ENCODE results near the gene PLOD3. TPM values are rescaled to one million over a fixed set of nuclear protein-coding genes. Genes with fewer than 3 reads are reported as not detected.

Gene PLOD3
- total RNA-seq, 1 experiment from 2014 or later, result 108 TPM

GRCh38 chr7:101198476-101198875 is 18.9 kb downstream of the PLOD3 start:
- DNase-seq, result no peak
- no TSS peak for BruUV-seq (replicated peaks)
- Mint-ChIP-seq H3K4me1 (ENCODE audit: low read depth, unreplicated experiment) (no peaks in the 10 kb centered on the region), H3K36me3 (ENCODE audit: insufficient read depth, unreplicated experiment) (no peaks in the 10 kb centered on the region), H3K27ac (ENCODE audit: unreplicated experiment) (no peak overlapping the region), H3K4me3 (ENCODE audit: low read depth, unreplicated experiment) (no peak overlapping the region), H3K27me3 (ENCODE audit: unreplicated experiment) (peaks cover 29% of the 10 kb centered on the region), H3K9me3 (ENCODE audit: low read depth, unreplicated experiment) (no peaks in the 10 kb centered on the region)
- TF ChIP-seq CTCF (IDR thresholded peaks at IDR 0.05; ENCODE audit: unreplicated experiment), result no peak
- CTCF ChIA-PET, result no interaction called here
- intact Hi-C loops (cut with micrococcal nuclease; ENCODE audit: unreplicated experiment), result no loop called here

GRCh38 chr7:101197991-101198390 is 19.4 kb downstream of the PLOD3 start:
- H3K4me1 Mint-ChIP-seq (ENCODE audit: low read depth, unreplicated experiment), result no peaks in the 10 kb centered on the region
- no TSS peak for BruUV-seq (replicated peaks)
- no peak overlapping the region for H3K4me3 Mint-ChIP-seq (ENCODE audit: low read depth, unreplicated experiment)
- peaks cover 25% of the 10 kb centered on the region for H3K27me3 Mint-ChIP-seq (ENCODE audit: unreplicated experiment)
- H3K36me3 Mint-ChIP-seq (ENCODE audit: insufficient read depth, unreplicated experiment), result no peaks in the 10 kb centered on the region
- H3K27ac Mint-ChIP-seq (ENCODE audit: unreplicated experiment), result no peak overlapping the region
- DNase-seq, result no peak
- CTCF ChIA-PET, result no interaction called here
- H3K9me3 Mint-ChIP-seq (ENCODE audit: low read depth, unreplicated experiment), result no peaks in the 10 kb centered on the region
- no peak for TF ChIP-seq CTCF (IDR thresholded peaks at IDR 0.05; ENCODE audit: unreplicated experiment)
- intact Hi-C loops (cut with micrococcal nuclease; ENCODE audit: unreplicated experiment), result no loop called here

- no peak for TF ChIP-seq CTCF (IDR thresholded peaks at IDR 0.05; ENCODE audit: unreplicated experiment)
- H3K4me1 Mint-ChIP-seq (ENCODE audit: low read depth, unreplicated experiment), result no peaks in the 10 kb centered on the region
- H3K36me3 Mint-ChIP-seq (ENCODE audit: insufficient read depth, unreplicated experiment), result no peaks in the 10 kb centered on the region
- no peak for DNase-seq
- intact Hi-C loops (cut with micrococcal nuclease; ENCODE audit: unreplicated experiment), result no loop called here
- no peak overlapping the region for H3K4me3 Mint-ChIP-seq (ENCODE audit: low read depth, unreplicated experiment)
- no peaks in the 10 kb centered on the region for H3K9me3 Mint-ChIP-seq (ENCODE audit: low read depth, unreplicated experiment)
- CTCF ChIA-PET, result no interaction called here
- H3K27me3 Mint-ChIP-seq (ENCODE audit: unreplicated experiment), result peaks cover 10% of the 10 kb centered on the region
- no TSS peak for BruUV-seq (replicated peaks)
- H3K27ac Mint-ChIP-seq (ENCODE audit: unreplicated experiment), result no peak overlapping the region
Measured at GRCh38 chr7:101195884-101196283, 21.5 kb downstream of the PLOD3 start.

GRCh38 chr7:101189109-101189508 is 28.3 kb downstream of the PLOD3 start:
- Mint-ChIP-seq H3K36me3 (ENCODE audit: insufficient read depth, unreplicated experiment) (no peaks in the 10 kb centered on the region), H3K27ac (ENCODE audit: unreplicated experiment) (no peak overlapping the region), H3K4me3 (ENCODE audit: low read depth, unreplicated experiment) (no peak overlapping the region), H3K4me1 (ENCODE audit: low read depth, unreplicated experiment) (no peaks in the 10 kb centered on the region), H3K27me3 (ENCODE audit: unreplicated experiment) (peaks cover 7% of the 10 kb centered on the region), H3K9me3 (ENCODE audit: low read depth, unreplicated experiment) (no peaks in the 10 kb centered on the region)
- no TSS peak for BruUV-seq (replicated peaks)
- CTCF ChIA-PET, result no interaction called here
- intact Hi-C loops (cut with micrococcal nuclease; ENCODE audit: unreplicated experiment), result no loop called here
- TF ChIP-seq CTCF (IDR thresholded peaks at IDR 0.05; ENCODE audit: unreplicated experiment), result no peak
- no peak for DNase-seq

All from Calu3 (cell line).